K562 (cell line): ENCODE measurements around the gene REM2. TPM values are rescaled to one million over a fixed set of nuclear protein-coding genes. Genes with fewer than 3 reads are reported as not detected.

Experiments
- C11orf30 ChIP-seq: fragments of 450-650 bp; IDR thresholded peaks from 2 replicates; pipeline ENCODE4 v1.6.1; 2016; ENCODE audit warnings: low read depth, mild to moderate bottlenecking
- HDAC3 ChIP-seq: fragments of 450-650 bp; IDR thresholded peaks from 2 replicates; pipeline ENCODE4 v1.6.1; 2018; ENCODE audit warnings: borderline replicate concordance, mild to moderate bottlenecking, moderate library complexity; ENCODE audit not compliant: partially characterized antibody
- MAFG ChIP-seq: fragments of 450-650 bp; conservative IDR thresholded peaks from 2 replicates; pipeline ENCODE4 v1.6.1; 2016; ENCODE audit warnings: missing genetic modification characterization, missing compliant biosample characterization
- MTA1 ChIP-seq: fragments of 450-650 bp; IDR thresholded peaks from 2 replicates; pipeline ENCODE4 v1.6.1; 2017; ENCODE audit warnings: borderline replicate concordance
- RNF2 ChIP-seq: sonication (generic); IDR thresholded peaks from 2 replicates; pipeline ENCODE4 v1.6.1; 2016
- ZNF280A ChIP-seq: fragments of 450-650 bp; IDR thresholded peaks from 2 replicates; pipeline ENCODE4 v1.6.1; 2018; ENCODE audit warnings: mild to moderate bottlenecking, low read depth; ENCODE audit not compliant: partially characterized antibody
- ZNF79 ChIP-seq: fragments of 250-450 bp; sonication (Bioruptor Pico); IDR thresholded peaks from 2 replicates; pipeline ENCODE4 v1.4.0; 2020; ENCODE audit warnings: low read depth, mild to moderate bottlenecking, moderate library complexity
- polyA plus RNA-seq, 8 experiments: library from polyadenylated mRNA; depleted of rRNA in 4 of 8; stranded (reverse) in 5 of 8; unstranded in 3 of 8; fragments of >200 nt; fragmentation: Nextera tagmentation in 2 of 8; fragmentation: Illumina TruSeq in 1 of 8; extraction: Ambion mirVana in 2 of 8; extraction: Trizol in 1 of 8; gene quantifications; 2 replicates each; pipeline versions ENCODE4 v1.2.1 to v1.2.3, GENCODE V29; 2011 to 2014; ENCODE audit warnings: inconsistent platforms in 1 of 8, missing spikeins in 1 of 8
- total RNA-seq, 7 experiments: library from RNA; depleted of rRNA in 6 of 7; stranded (reverse); fragments of >200 nt in 6 of 7; fragmentation: Illumina TruSeq in 2 of 7; extraction: Trizol in 2 of 7; gene quantifications; 2 replicates each; pipeline versions ENCODE4 v1.2.1 to v1.2.3, GENCODE V29; 2011 to 2021; ENCODE audit warnings: low replicate concordance in 1 of 7
- TF ChIP-seq, protein P1 (sequence below): sonication (generic); formaldehyde crosslinking; IDR thresholded peaks from 2 replicates; pipeline ENCODE4 v1.8.1; 2023; ENCODE audit warnings: mild to moderate bottlenecking, missing genetic modification reagents
- TF ChIP-seq, protein P2 (sequence below): conservative IDR thresholded peaks from 2 replicates; pipeline ENCODE4 v1.6.1; 2011; ENCODE audit warnings: low read depth, mild to moderate bottlenecking, low read length; ENCODE audit not compliant: control insufficient read depth
- TF ChIP-seq, protein P3 (sequence below), 3 experiments: fragments of 200-800 bp in 1 of 3; sonication (Bioruptor generic) in 1 of 3; sonication (generic) in 1 of 3; formaldehyde crosslinking in 1 of 3; IDR thresholded peaks; 2 replicates each; pipeline versions ENCODE4 v1.6.1 to v1.8.0; 2016 to 2022; ENCODE audit warnings: mild to moderate bottlenecking in 2 of 3, missing compliant biosample characterization in 2 of 3, missing genetic modification characterization in 2 of 3, missing genetic modification reagents in 1 of 3
- TF ChIP-seq, protein P4 (sequence below): IDR thresholded peaks from 2 replicates; pipeline ENCODE4 v1.6.1; 2014; ENCODE audit warnings: antibody characterized with exemption
- TF ChIP-seq, protein P5 (sequence below), 2 experiments: fragments of 250-450 bp in 1 of 2; fragments of 450-650 bp in 1 of 2; sonication (Bioruptor Pico) in 1 of 2; IDR thresholded peaks; 2 replicates each; pipeline versions ENCODE4 v1.6.1 to v1.8.0; 2016 to 2021; ENCODE audit warnings: mild to moderate bottlenecking in 2 of 2, moderate library complexity in 2 of 2, missing compliant biosample characterization in 1 of 2, missing genetic modification characterization in 1 of 2
- TF ChIP-seq, protein P6 (sequence below): fragments of 450-650 bp; formaldehyde crosslinking; IDR thresholded peaks from 2 replicates; pipeline ENCODE4 v1.4.0; 2022; ENCODE audit warnings: mild to moderate bottlenecking, moderate library complexity
- TF ChIP-seq, protein P7 (sequence below), 2 experiments: fragments of 450-650 bp in 1 of 2; sonication (generic) in 1 of 2; formaldehyde crosslinking; conservative IDR thresholded peaks; 2 replicates each; pipeline versions ENCODE4 v1.4.0 to v1.8.1; 2020 to 2022; ENCODE audit warnings: mild to moderate bottlenecking in 1 of 2, missing genetic modification reagents in 1 of 2
- TF ChIP-seq, protein P8 (sequence below): fragments of 450-650 bp; formaldehyde crosslinking; IDR thresholded peaks from 2 replicates; pipeline ENCODE4 v1.4.0; 2020; ENCODE audit warnings: mild to moderate bottlenecking, moderate library complexity

REM2 gene
- total and polyA plus RNA-seq, 9 of the 15 experiments (the other 6 are each of a cell fraction or from before 2014, with no cell fraction given): 0.18 to 1.0 (median 0.38) TPM

DNA sequence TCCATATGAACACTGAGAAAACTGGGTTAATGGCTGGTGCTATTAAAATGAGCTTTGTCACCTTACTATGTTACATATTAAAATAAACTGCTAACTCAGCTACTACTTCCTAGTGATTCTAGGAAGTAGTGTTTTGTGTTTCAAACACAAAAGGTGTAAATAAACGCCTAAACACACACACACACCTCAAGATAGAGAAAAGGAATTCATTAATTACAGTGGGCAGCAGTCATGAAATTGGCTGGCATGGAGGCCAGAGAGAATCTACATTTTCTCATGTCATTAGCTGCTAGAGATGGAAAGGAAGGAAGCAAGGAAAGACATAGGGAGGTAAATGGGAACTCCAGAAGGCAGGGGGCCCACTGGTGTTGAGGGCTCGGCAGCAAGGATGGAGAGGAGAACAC is 46.9 kb downstream of the REM2 start (continued):
- TF ChIP-seq, protein P1, sequence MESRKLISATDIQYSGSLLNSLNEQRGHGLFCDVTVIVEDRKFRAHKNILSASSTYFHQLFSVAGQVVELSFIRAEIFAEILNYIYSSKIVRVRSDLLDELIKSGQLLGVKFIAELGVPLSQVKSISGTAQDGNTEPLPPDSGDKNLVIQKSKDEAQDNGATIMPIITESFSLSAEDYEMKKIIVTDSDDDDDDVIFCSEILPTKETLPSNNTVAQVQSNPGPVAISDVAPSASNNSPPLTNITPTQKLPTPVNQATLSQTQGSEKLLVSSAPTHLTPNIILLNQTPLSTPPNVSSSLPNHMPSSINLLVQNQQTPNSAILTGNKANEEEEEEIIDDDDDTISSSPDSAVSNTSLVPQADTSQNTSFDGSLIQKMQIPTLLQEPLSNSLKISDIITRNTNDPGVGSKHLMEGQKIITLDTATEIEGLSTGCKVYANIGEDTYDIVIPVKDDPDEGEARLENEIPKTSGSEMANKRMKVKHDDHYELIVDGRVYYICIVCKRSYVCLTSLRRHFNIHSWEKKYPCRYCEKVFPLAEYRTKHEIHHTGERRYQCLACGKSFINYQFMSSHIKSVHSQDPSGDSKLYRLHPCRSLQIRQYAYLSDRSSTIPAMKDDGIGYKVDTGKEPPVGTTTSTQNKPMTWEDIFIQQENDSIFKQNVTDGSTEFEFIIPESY: no peak
- TF ChIP-seq RNF2 (no peak), C11orf30 (peak; percentile 83), HDAC3 (no peak), MAFG (tag) (peak; percentile 81), ZNF79 (CRISPR knock-in tag) (no peak), MTA1 (no peak), ZNF280A (no peak)
- TF ChIP-seq, protein P2, sequence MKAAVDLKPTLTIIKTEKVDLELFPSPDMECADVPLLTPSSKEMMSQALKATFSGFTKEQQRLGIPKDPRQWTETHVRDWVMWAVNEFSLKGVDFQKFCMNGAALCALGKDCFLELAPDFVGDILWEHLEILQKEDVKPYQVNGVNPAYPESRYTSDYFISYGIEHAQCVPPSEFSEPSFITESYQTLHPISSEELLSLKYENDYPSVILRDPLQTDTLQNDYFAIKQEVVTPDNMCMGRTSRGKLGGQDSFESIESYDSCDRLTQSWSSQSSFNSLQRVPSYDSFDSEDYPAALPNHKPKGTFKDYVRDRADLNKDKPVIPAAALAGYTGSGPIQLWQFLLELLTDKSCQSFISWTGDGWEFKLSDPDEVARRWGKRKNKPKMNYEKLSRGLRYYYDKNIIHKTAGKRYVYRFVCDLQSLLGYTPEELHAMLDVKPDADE: no peak
- TF ChIP-seq, protein P3, sequence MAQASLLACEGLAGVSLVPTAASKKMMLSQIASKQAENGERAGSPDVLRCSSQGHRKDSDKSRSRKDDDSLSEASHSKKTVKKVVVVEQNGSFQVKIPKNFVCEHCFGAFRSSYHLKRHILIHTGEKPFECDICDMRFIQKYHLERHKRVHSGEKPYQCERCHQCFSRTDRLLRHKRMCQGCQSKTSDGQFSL (CRISPR knock-in tag; IDR thresholded peaks at IDR 0.05): no peak
- TF ChIP-seq, protein P3 (tag; IDR thresholded peaks at IDR 0.05): no peak
- TF ChIP-seq, protein P4, sequence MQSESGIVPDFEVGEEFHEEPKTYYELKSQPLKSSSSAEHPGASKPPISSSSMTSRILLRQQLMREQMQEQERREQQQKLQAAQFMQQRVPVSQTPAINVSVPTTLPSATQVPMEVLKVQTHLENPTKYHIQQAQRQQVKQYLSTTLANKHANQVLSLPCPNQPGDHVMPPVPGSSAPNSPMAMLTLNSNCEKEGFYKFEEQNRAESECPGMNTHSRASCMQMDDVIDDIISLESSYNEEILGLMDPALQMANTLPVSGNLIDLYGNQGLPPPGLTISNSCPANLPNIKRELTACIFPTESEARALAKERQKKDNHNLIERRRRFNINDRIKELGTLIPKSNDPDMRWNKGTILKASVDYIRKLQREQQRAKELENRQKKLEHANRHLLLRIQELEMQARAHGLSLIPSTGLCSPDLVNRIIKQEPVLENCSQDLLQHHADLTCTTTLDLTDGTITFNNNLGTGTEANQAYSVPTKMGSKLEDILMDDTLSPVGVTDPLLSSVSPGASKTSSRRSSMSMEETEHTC: no peak
- TF ChIP-seq, protein P5, sequence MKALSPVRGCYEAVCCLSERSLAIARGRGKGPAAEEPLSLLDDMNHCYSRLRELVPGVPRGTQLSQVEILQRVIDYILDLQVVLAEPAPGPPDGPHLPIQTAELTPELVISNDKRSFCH (CRISPR knock-in tag; IDR thresholded peaks at IDR 0.05): no peak
- TF ChIP-seq, protein P5 (tag; IDR thresholded peaks at IDR 0.05): no peak
- TF ChIP-seq, protein P6, sequence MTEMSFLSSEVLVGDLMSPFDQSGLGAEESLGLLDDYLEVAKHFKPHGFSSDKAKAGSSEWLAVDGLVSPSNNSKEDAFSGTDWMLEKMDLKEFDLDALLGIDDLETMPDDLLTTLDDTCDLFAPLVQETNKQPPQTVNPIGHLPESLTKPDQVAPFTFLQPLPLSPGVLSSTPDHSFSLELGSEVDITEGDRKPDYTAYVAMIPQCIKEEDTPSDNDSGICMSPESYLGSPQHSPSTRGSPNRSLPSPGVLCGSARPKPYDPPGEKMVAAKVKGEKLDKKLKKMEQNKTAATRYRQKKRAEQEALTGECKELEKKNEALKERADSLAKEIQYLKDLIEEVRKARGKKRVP (CRISPR knock-in tag): no peak
- TF ChIP-seq, protein P7, sequence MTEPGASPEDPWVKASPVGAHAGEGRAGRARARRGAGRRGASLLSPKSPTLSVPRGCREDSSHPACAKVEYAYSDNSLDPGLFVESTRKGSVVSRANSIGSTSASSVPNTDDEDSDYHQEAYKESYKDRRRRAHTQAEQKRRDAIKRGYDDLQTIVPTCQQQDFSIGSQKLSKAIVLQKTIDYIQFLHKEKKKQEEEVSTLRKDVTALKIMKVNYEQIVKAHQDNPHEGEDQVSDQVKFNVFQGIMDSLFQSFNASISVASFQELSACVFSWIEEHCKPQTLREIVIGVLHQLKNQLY (CRISPR knock-in tag; conservative IDR thresholded peaks at IDR 0.05): no peak
- TF ChIP-seq, protein P8, sequence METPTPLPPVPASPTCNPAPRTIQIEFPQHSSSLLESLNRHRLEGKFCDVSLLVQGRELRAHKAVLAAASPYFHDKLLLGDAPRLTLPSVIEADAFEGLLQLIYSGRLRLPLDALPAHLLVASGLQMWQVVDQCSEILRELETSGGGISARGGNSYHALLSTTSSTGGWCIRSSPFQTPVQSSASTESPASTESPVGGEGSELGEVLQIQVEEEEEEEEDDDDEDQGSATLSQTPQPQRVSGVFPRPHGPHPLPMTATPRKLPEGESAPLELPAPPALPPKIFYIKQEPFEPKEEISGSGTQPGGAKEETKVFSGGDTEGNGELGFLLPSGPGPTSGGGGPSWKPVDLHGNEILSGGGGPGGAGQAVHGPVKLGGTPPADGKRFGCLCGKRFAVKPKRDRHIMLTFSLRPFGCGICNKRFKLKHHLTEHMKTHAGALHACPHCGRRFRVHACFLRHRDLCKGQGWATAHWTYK (CRISPR knock-in tag): no peak
